Trophoblast cell (in vitro differentiated cells and primary cell): Measurements from ENCODE around the gene DHPS.

ENCODE experiments used
- DNase-seq, 2 donors: peaks; one replicate each; pipeline ENCODE4 v3.0.0-alpha.2; 2016
- H2AFZ ChIP-seq: 2 replicates; pipeline ENCODE4 v1.6.1; 2013; ENCODE audit warnings: low read length, moderate library complexity, mild to moderate bottlenecking; ENCODE audit not compliant: insufficient read depth, poor library complexity
- H2AK5ac ChIP-seq: 2 replicates; pipeline ENCODE4 v1.6.1; 2013; ENCODE audit warnings: mild to moderate bottlenecking, low read length
- H2BK120ac ChIP-seq: 2 replicates; pipeline ENCODE4 v1.6.1; 2013; ENCODE audit warnings: low read length, mild to moderate bottlenecking, moderate library complexity; ENCODE audit not compliant: insufficient read depth, poor library complexity
- H2BK12ac ChIP-seq: 2 replicates; pipeline ENCODE4 v1.6.1; 2013; ENCODE audit warnings: mild to moderate bottlenecking, low read length, moderate library complexity
- H2BK5ac ChIP-seq: 2 replicates; pipeline ENCODE4 v1.6.1; 2013; ENCODE audit warnings: low read length, low read depth, moderate library complexity, mild to moderate bottlenecking; ENCODE audit not compliant: poor library complexity
- H3K14ac ChIP-seq: 2 replicates; pipeline ENCODE4 v1.6.1; 2013; ENCODE audit warnings: mild to moderate bottlenecking, low read length
- H3K18ac ChIP-seq: 2 replicates; pipeline ENCODE4 v1.6.1; 2013; ENCODE audit warnings: mild to moderate bottlenecking, low read length
- H3K23ac ChIP-seq: 2 replicates; pipeline ENCODE4 v1.6.1; 2013; ENCODE audit warnings: low read length
- H3K27ac ChIP-seq: 2 replicates; pipeline ENCODE4 v1.5.1; 2013; ENCODE audit warnings: low read depth, mild to moderate bottlenecking, inconsistent platforms, low read length, moderate library complexity
- H3K27me3 ChIP-seq: 2 replicates; pipeline ENCODE4 v1.6.1; 2013; ENCODE audit warnings: inconsistent platforms, mild to moderate bottlenecking, low read length, moderate library complexity; ENCODE audit not compliant: insufficient read depth
- H3K36me3 ChIP-seq, 2 experiments: 1 replicate in 1 of 2; 2 replicates in 1 of 2; pipeline ENCODE4 v1.6.1; 2013; ENCODE audit warnings: low read length in 2 of 2, mild to moderate bottlenecking in 2 of 2, moderate library complexity in 1 of 2; ENCODE audit not compliant: insufficient read depth in 2 of 2, control insufficient read depth in 1 of 2
- H3K4ac ChIP-seq: 2 replicates; pipeline ENCODE4 v1.6.1; 2013; ENCODE audit warnings: low read depth, mild to moderate bottlenecking, low read length, moderate library complexity
- H3K4me1 ChIP-seq, 2 experiments: 1 replicate in 1 of 2; 2 replicates in 1 of 2; pipeline ENCODE4 v1.6.1; 2013; ENCODE audit warnings: low read length in 2 of 2, mild to moderate bottlenecking in 2 of 2, moderate library complexity in 1 of 2; ENCODE audit not compliant: insufficient read depth in 2 of 2, control insufficient read depth in 1 of 2
- H3K4me2 ChIP-seq: 2 replicates; pipeline ENCODE4 v1.6.1; 2013; ENCODE audit warnings: inconsistent platforms, mild to moderate bottlenecking, low read length, moderate library complexity
- H3K4me3 ChIP-seq: 2 replicates; pipeline ENCODE4 v1.5.1; 2013; ENCODE audit warnings: mild to moderate bottlenecking, low read depth, low read length, inconsistent platforms
- H3K79me1 ChIP-seq: one replicate; pipeline ENCODE4 v1.6.1; 2013; ENCODE audit warnings: low read length
- H3K79me2 ChIP-seq: 2 replicates; pipeline ENCODE4 v1.6.1; 2013; ENCODE audit warnings: low read length, mild to moderate bottlenecking; ENCODE audit not compliant: control insufficient read depth, insufficient read depth, poor library complexity
- H3K9ac ChIP-seq: 2 replicates; pipeline ENCODE4 v1.6.1; 2013; ENCODE audit warnings: mild to moderate bottlenecking, low read length
- H3K9me3 ChIP-seq: 2 replicates; pipeline ENCODE4 v1.6.1; 2013; ENCODE audit warnings: low read depth, mild to moderate bottlenecking, control low read depth, inconsistent platforms, low read length; ENCODE audit not compliant: insufficient read depth
- H4K12ac ChIP-seq: 2 replicates; pipeline ENCODE4 v1.6.1; 2013; ENCODE audit warnings: low read depth, mild to moderate bottlenecking, low read length, moderate library complexity
- H4K8ac ChIP-seq: 2 replicates; pipeline ENCODE4 v1.6.1; 2013; ENCODE audit warnings: low read depth, mild to moderate bottlenecking, low read length, moderate library complexity
- H4K91ac ChIP-seq: one replicate; pipeline ENCODE4 v1.6.1; 2013; ENCODE audit warnings: low read depth, mild to moderate bottlenecking, low read length, moderate library complexity
- WGBS: extraction: QIAGEN DNeasy Blood & Tissue Kit; methylation state at CpG from one replicate; pipeline ENCODE4 v1.1.7; 2013; ENCODE audit warnings: missing lambda C conversion rate; ENCODE audit not compliant: insufficient read length, insufficient coverage; ENCODE audit errors: extremely low coverage; 5-methylcytosine and 5-hydroxymethylcytosine counted together

The DHPS gene

GRCh38 chr19:12689581-12690216 is 8.0 kb upstream of the DHPS start:
- Histone ChIP-seq H3K9ac (no peak overlapping the region), H2AFZ (no peak overlapping the region), H2BK120ac (no peak overlapping the region), H4K91ac (no peak overlapping the region), H4K12ac (no peak overlapping the region), H3K27ac (no peak overlapping the region), H2BK5ac (no peak overlapping the region), H3K9me3 (peaks cover 3% of the 10 kb centered on the region), H3K4me1 (no peaks in the 10 kb centered on the region), H3K4ac (no peak overlapping the region), H3K79me1 (no peaks in the 10 kb centered on the region), H4K8ac (no peak overlapping the region), H3K4me3 (no peak overlapping the region), H2AK5ac (no peak overlapping the region), H2BK12ac (no peak overlapping the region), H3K14ac (no peak overlapping the region), H3K27me3 (no peaks in the 10 kb centered on the region), H3K36me3 (peaks cover 9 to 10% of the 10 kb centered on the region in 2 experiments), H3K79me2 (no peaks in the 10 kb centered on the region), H3K23ac (no peak overlapping the region), H3K4me2 (no peak overlapping the region), H3K18ac (no peak overlapping the region)
- no CpG with 5 or more reads among the region's 26 CpGs for WGBS
- no peak for DNase-seq

GRCh38 chr19:12689012-12689411 is 7.3 kb upstream of the DHPS start:
- no peak for DNase-seq
- Histone ChIP-seq H3K79me1 (no peaks in the 10 kb centered on the region), H3K9me3 (peaks cover 3% of the 10 kb centered on the region), H3K4ac (no peak overlapping the region), H3K4me2 (no peak overlapping the region), H2AFZ (no peak overlapping the region), H3K27me3 (no peaks in the 10 kb centered on the region), H4K12ac (no peak overlapping the region), H4K8ac (no peak overlapping the region), H4K91ac (no peak overlapping the region), H3K79me2 (no peaks in the 10 kb centered on the region), H3K27ac (no peak overlapping the region), H2BK12ac (no peak overlapping the region), H3K36me3 (peaks cover 9 to 10% of the 10 kb centered on the region in 2 experiments), H3K4me1 (no peaks in the 10 kb centered on the region), H3K14ac (no peak overlapping the region), H2AK5ac (no peak overlapping the region), H3K18ac (no peak overlapping the region), H3K23ac (no peak overlapping the region), H3K4me3 (no peak overlapping the region), H2BK5ac (no peak overlapping the region), H3K9ac (no peak overlapping the region), H2BK120ac (no peak overlapping the region)
- no CpG with 5 or more reads among the region's 12 CpGs for WGBS

- no CpG with 5 or more reads among the region's 9 CpGs for whole genome bisulfite sequencing
- no peak for DNase-seq
- no peak within 1 kb of the TSS for H3K18ac ChIP-seq
- H3K9ac ChIP-seq: no peak within 1 kb of the TSS
- H3K9me3 ChIP-seq: peaks cover 3% of the 10 kb centered on the region
- H2BK120ac ChIP-seq: no peak within 1 kb of the TSS
- no peak within 1 kb of the TSS for H4K8ac ChIP-seq
- no peak within 1 kb of the TSS for H2BK5ac ChIP-seq
- no peak within 1 kb of the TSS for H3K4me2 ChIP-seq
- H4K91ac ChIP-seq: no peak within 1 kb of the TSS
- H3K4ac ChIP-seq: no peak within 1 kb of the TSS
- no peak within 1 kb of the TSS for H2AFZ ChIP-seq
- H3K14ac ChIP-seq: no peak within 1 kb of the TSS
- H3K27me3 ChIP-seq: no peaks in the 10 kb centered on the region
- H2BK12ac ChIP-seq: no peak within 1 kb of the TSS
- H2AK5ac ChIP-seq: no peak within 1 kb of the TSS
- no peaks in the 10 kb centered on the region for H3K79me1 ChIP-seq
- no peak within 1 kb of the TSS for H3K4me3 ChIP-seq
- no peak within 1 kb of the TSS for H3K23ac ChIP-seq
- H3K36me3 ChIP-seq: peaks cover 7% of the 10 kb centered on the region in 2 experiments
- no peaks in the 10 kb centered on the region for H3K4me1 ChIP-seq
- no peak within 1 kb of the TSS for H3K27ac ChIP-seq
- H4K12ac ChIP-seq: no peak within 1 kb of the TSS
- H3K79me2 ChIP-seq: no peaks in the 10 kb centered on the region
Measured at GRCh38 chr19:12687496-12688196, 6.0 kb upstream of the DHPS start, which contains the start of gene GNG14. Gene GNG14 (plus strand): TSS chr19:12687998. CDS start chr19:12688049, 51 bp downstream.

- H2BK12ac ChIP-seq: no peak overlapping the region
- H4K12ac ChIP-seq: no peak overlapping the region
- H3K9ac ChIP-seq: no peak overlapping the region
- H3K9me3 ChIP-seq: peaks cover 3% of the 10 kb centered on the region
- H3K4me2 ChIP-seq: no peak overlapping the region
- peaks cover 7% of the 10 kb centered on the region in 2 experiments for H3K36me3 ChIP-seq
- DNase-seq: no peak
- H3K18ac ChIP-seq: no peak overlapping the region
- no peak overlapping the region for H2AFZ ChIP-seq
- no peak overlapping the region for H4K91ac ChIP-seq
- no peak overlapping the region for H4K8ac ChIP-seq
- H2BK5ac ChIP-seq: no peak overlapping the region
- no peak overlapping the region for H3K23ac ChIP-seq
- H2BK120ac ChIP-seq: no peak overlapping the region
- no peak overlapping the region for H3K4ac ChIP-seq
- WGBS: no CpG with 5 or more reads among the region's 3 CpGs
- no peak overlapping the region for H3K14ac ChIP-seq
- peaks cover 4% of the 10 kb centered on the region for H3K79me1 ChIP-seq
- H3K27me3 ChIP-seq: no peaks in the 10 kb centered on the region
- no peak overlapping the region for H3K4me3 ChIP-seq
- no peak overlapping the region for H2AK5ac ChIP-seq
- no peaks in the 10 kb centered on the region for H3K4me1 ChIP-seq
- H3K27ac ChIP-seq: no peak overlapping the region
- H3K79me2 ChIP-seq: peaks cover 3% of the 10 kb centered on the region
Measured at GRCh38 chr19:12685831-12686230, 4.2 kb upstream of the DHPS start.
